Fibroblast of lung (primary cell): Measurements from ENCODE around the gene RHEBL1.

Experiments
- CTCF ChIP-seq, 2 donors: IDR thresholded peaks in 1 of 2; conservative IDR thresholded peaks in 1 of 2; 1 replicate in 1 of 2; 2 replicates in 1 of 2; pipeline ENCODE4 v1.5.1; 2011 to 2012; ENCODE audit warnings: low read length in 2 of 2, control low read depth in 1 of 2, inconsistent platforms in 1 of 2, low read depth in 1 of 2, mild to moderate bottlenecking in 1 of 2
- EZH2 ChIP-seq: IDR thresholded peaks from 2 replicates; pipeline ENCODE4 v1.5.1; 2012; ENCODE audit warnings: low read length, control low read depth, mild to moderate bottlenecking; ENCODE audit errors: missing control alignments

- TF ChIP-seq CTCF (conservative IDR thresholded peaks at IDR 0.05 in 1 of 2, IDR thresholded peaks at IDR 0.05 in 1 of 2; ENCODE audit: low read depth in 1 of 2, low read length in 2 of 2) (no peak), EZH2 (no peak)
Observed at GRCh38 chr12:49100380-49100779, 30.6 kb upstream of the RHEBL1 start.
